ENCODE measurements around the gene DDX20. TPM values are rescaled to one million over a fixed set of nuclear protein-coding genes. Genes with fewer than 3 reads are reported as not detected.

Gene DDX20
- total and polyA plus RNA-seq, 2 of the 8 experiments (the other 6 are each of a cell fraction or from before 2014, with no cell fraction given), result 7.5 to 24.7 TPM

- Histone ChIP-seq H3K4me3 (ENCODE audit: extremely low read depth in 1 of 4, insufficient read depth in 2 of 4, low read depth in 3 of 4, low read length in 4 of 4) (no peak overlapping the region), H2AK5ac (ENCODE audit: low read depth, low read length) (peak overlapping the region; percentile 43; the same call in 1 of the 2 replicates), H2BK5ac (ENCODE audit: low read depth, low read length) (peak overlapping the region; percentile 49; the same call in 1 of the 2 replicates), H3K36me3 (ENCODE audit: control insufficient read depth in 2 of 4, insufficient read depth in 4 of 4, low read length in 3 of 4) (no peaks in the 10 kb centered on the region), H4K8ac (ENCODE audit: extremely low read depth, insufficient read depth, low read length) (no peak overlapping the region; the same call in 1 of the 2 replicates), H3K23ac (ENCODE audit: insufficient read length) (no peak overlapping the region), H3K27me3 (replicated peaks in 1 of 4; ENCODE audit: control insufficient read depth in 3 of 4, extremely low read depth in 1 of 4, insufficient read depth in 3 of 4, low read length in 3 of 4) (no peaks in the 10 kb centered on the region; a peak in 1 of 7 replicates), H3K9ac (replicated peaks in 1 of 4; ENCODE audit: extremely low read depth in 1 of 4, low read depth in 3 of 4, low read length in 3 of 4) (no peak overlapping the region), H2BK120ac (replicated peaks; ENCODE audit: low read depth, low read length) (no peak overlapping the region), H3K79me2 (ENCODE audit: control insufficient read depth in 1 of 2, insufficient read depth in 2 of 2, low read length in 2 of 2) (no peaks in the 10 kb centered on the region), H3K27ac (ENCODE audit: low read depth, low read length) (no peak overlapping the region), H3K56ac (replicated peaks; ENCODE audit: insufficient read length, low read depth, low read length) (no peak overlapping the region), H3K4ac (replicated peaks; ENCODE audit: insufficient read length, low read depth, low read length) (no peak overlapping the region), H3K18ac (ENCODE audit: extremely low read depth, low read length) (peak overlapping the region; percentile 25; the same call in 1 of the 2 replicates), H2BK12ac (ENCODE audit: low read depth, low read length) (0 out of 2 replicates have a peak overlapping the region, but pooled peaks have one; percentile 41), H4K20me1 (replicated peaks in 1 of 2; ENCODE audit: control insufficient read depth in 1 of 2, insufficient read depth in 2 of 2, low read length in 2 of 2) (peaks cover 0 to 1% of the 10 kb centered on the region in 2 experiments), H2BK15ac (ENCODE audit: low read length) (no peak overlapping the region; the same call in 1 of the 2 replicates), H2BK20ac (ENCODE audit: low read length) (peak overlapping the region; percentile 68), H3K79me1 (ENCODE audit: low read depth, low read length) (no peaks in the 10 kb centered on the region), H3K4me2 (ENCODE audit: insufficient read depth in 1 of 2, low read depth in 2 of 2, low read length in 2 of 2) (peak overlapping the region; percentile 22 to 29; a peak in 2 of 4 replicates), H3K23me2 (ENCODE audit: low read depth, low read length) (no peaks in the 10 kb centered on the region; the same call in none of the 2 replicates), H3K4me1 (replicated peaks in 1 of 4; ENCODE audit: control insufficient read depth in 3 of 4, insufficient read depth in 4 of 4, low read length in 3 of 4) (peaks cover 2 to 21% (median 14%) of the 10 kb centered on the region in 4 experiments), H3K9me3 (ENCODE audit: insufficient read depth in 2 of 2, low read depth in 1 of 2, low read length in 1 of 2) (no peaks in the 10 kb centered on the region), H4K91ac (replicated peaks; ENCODE audit: insufficient read length, low read length) (peak overlapping the region; percentile 66), H2AFZ (ENCODE audit: low read length) (no peak overlapping the region), H4K5ac (ENCODE audit: insufficient read length, low read depth, low read length) (no peak overlapping the region), H3K14ac (ENCODE audit: insufficient read length) (no peak overlapping the region)
- DNase-seq (ENCODE audit: low read depth in 1 of 2, low spot score in 2 of 2) (peak in 1 of 2 experiments; percentile 50), FAIRE-seq (no peak)
- WGBS, 2 experiments (ENCODE audit: extremely low coverage in 1 of 2, insufficient coverage in 1 of 2, insufficient read length in 1 of 2, insufficient replicate concordance in 2 of 2, low coverage in 1 of 2, low lambda C conversion rate in 2 of 2, missing lambda C conversion rate in 1 of 2), result 74% methylated on average over 10 of the region's 10 CpGs; no CpG with 5 or more reads in 1 of the 2 experiments
- ChIA-PET POLR2A (ENCODE audit: partially characterized antibody) (interaction anchor here (1.0 to 18.0 kb wide), 8 partner anchors 16 to 592 kb away, joined by 3 to 343 read pairs (median 4); partner anchors contain the start of genes DDX20 and INKA2), CTCF (ENCODE audit: partially characterized antibody) (interaction anchor here (0.5 to 42.0 kb wide), 5 partner anchors 23 to 145 kb away, joined by 3 to 1070 read pairs (median 3); partner anchors contain the start of genes DDX20 and INKA2)
- TF ChIP-seq TEAD4 (IDR thresholded peaks at IDR 0.05; ENCODE audit: low read depth, low read length) (no peak), CTCF (IDR thresholded peaks at IDR 0.05; ENCODE audit: control extremely low read depth in 1 of 3, insufficient read depth in 1 of 3, low read depth in 1 of 3, low read length in 3 of 3) (peak in 1 of 3 experiments; percentile 4; a peak in 1 of 4 replicates), FOSL1 (IDR thresholded peaks at IDR 0.05; ENCODE audit: insufficient read depth, low read depth, low read length) (no peak), NANOG (IDR thresholded peaks at IDR 0.05; ENCODE audit: insufficient read depth, low read depth, low read length, poor library complexity, severe bottlenecking) (no peak), JUN (IDR thresholded peaks at IDR 0.05; ENCODE audit: low read depth, low read length) (no peak), TBP (IDR thresholded peaks at IDR 0.05; ENCODE audit: low read depth, low read length) (no peak), TAF7 (optimal IDR thresholded peaks at IDR 0.05; ENCODE audit: borderline replicate concordance, low read depth, low read length) (no peak)
Observed at GRCh38 chr1:111720977-111721786, 34.5 kb upstream of the DDX20 start.
